Kasumi-1 (cell line): ENCODE measurements around the gene TMED1.
"Not testable (repeated sequence)": the region's sequence is repeated elsewhere in the genome, so short reads cannot be mapped to it uniquely, and the experiment has no call there.

Source experiments
- DNase-seq, 2 experiments: peaks; one replicate each; lab custom pipeline; 2025; lab: John Stamatoyannopoulos, UW

TMED1 gene, protein sequence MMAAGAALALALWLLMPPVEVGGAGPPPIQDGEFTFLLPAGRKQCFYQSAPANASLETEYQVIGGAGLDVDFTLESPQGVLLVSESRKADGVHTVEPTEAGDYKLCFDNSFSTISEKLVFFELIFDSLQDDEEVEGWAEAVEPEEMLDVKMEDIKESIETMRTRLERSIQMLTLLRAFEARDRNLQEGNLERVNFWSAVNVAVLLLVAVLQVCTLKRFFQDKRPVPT

DNA sequence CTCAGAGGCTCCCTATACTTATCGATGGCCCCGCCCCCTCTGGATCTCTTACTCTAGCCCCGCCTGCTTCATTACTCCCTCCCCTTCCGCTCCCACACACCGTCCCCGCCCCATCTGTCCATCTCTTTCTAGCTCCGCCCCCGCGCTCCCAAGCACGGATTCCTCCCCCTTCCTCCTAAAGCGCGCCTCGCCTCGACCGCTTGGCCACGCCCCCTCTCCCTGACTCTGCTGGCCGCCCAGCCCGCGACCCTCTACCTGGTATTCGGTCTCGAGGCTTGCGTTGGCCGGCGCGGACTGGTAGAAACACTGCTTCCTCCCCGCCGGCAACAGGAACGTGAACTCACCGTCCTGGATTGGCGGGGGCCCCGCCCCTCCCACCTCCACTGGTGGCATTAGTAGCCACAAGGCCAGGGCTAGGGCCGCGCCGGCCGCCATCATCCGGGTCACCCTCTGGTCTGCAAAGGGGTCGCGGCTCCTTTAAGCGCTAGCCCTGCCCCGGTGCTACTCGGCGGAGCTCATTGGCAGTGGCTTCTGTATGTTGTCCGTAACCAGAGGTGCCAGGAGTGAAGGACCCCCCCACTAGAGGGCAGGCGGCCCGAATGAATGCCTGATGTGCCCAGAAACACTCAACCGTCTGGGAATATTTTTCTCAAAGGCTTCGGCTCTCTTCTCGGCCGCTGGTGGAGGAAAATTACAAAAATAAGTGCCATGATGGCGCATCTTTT lies at the start of gene TMED1:
Gene TMED1, minus strand, starts transcription at position 459 of the 725 bp plus-strand sequence. Its CDS starts 21 bp downstream, at position 438.
- DNase-seq: peak; percentile 99

DNA sequence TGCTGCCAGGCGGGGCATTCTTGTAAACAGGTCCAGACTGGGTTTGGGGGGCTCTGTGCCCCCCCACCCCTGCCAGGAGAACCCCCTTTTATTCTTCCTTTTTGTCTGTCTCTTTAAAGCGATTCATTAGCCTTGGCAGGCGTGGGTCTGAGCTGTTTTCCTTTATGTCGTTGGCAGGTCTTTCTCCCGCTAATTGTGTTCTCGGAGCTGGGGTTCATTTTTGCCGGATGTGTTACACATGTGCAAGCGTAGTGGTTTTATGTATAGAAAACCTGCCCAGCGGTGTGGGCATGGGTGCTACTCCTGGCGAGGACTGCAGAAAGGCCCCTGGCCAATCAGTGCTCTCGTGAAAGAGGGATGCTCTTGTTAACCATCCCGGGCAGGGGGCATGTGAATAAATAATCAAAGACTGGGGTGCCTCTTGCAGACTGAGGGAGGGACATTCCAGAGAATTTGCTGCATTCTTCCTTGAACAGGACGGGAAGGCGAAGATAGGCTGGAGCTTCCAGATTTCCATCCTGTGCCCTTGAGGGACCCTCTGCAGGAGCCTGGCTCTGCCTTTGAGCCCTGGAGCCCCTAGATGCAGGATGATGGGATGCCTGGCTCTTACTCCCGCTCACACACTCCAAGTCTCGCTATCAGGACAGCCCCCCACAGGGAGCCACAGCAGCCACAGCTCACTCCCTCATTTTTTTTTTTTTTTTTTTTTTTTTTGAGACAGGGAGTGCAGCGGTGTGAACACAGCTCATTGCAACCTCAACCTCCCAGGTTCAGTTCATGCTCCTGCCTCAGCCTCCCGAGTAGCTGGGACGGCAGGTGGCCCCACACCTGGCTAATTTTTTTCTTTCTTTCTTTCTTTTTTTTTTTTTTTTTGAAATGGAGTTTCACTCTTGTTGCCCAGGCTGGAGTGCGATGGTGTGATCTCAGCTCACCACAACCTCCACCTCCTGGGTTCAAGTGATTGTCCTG lies 49.5 kb upstream of the TMED1 start:
- no peak for DNase-seq

- peak in 1 of 2 experiments; percentile 9 for DNase-seq
Observed at GRCh38 chr19:10884274-10884673, 48.3 kb upstream of the TMED1 start.

- DNase-seq: no peak
Observed at GRCh38 chr19:10882108-10882457, 46.1 kb upstream of the TMED1 start.

DNA sequence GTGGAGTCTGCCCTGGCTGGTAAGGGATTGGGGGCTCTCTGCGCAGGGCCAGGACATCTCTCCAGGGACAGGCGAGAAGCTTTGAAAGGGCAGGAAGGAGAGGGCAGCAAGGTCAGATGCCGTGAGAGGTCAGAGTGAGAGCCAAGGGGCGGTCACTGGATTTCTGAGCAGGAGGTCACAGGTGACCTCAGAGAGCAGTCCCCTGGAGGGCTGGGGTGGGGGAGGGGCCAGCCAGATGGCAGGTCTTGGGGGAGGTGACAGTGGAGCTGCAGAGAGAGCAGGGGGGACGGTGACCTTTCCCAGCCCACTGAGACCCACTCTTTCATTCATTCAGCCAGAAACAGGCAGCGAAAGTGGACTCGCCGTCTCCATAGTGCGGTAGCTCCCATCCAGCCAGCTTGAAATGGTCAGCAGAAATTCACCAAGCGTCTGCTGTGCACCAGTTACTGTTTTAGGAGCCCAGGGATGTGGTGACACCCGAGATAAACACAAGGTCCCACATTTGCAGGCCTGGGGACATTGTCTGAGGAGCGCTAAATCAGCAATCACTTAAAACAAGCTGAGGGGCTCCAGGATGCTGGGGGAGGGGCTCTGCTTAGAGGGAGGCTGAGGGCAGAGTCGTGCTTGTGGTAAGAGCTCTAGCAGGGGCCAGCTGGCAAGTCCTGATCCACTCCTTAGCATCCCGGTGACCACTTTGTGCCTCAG lies 45.5 kb upstream of the TMED1 start:
- DNase-seq: no peak

DNA sequence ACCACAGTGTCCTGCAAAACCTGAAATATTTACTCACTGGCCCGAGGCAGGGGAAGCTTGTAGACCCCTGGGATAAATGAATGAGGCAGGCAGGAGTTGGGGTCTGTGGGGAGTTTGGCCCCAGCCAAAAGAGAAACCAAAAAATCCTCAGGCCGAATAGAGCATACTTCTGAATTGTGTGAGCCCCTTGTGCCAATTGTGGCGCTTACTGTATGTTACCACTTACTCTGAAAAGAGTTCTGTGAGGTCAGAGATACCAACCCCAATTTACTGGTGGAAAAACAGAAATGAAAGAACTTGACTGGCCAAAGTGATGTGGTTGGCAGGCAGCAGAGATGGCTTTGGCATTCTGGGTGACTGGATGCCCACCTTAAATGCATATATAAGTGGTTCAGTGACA lies 42.2 kb upstream of the TMED1 start:
- no peak for DNase-seq

GRCh38 chr19:10877608-10878007 lies 41.6 kb upstream of the TMED1 start:
- DNase-seq: not testable (repeated sequence)

GRCh38 chr19:10876459-10877240 lies 40.6 kb upstream of the TMED1 start:
- DNase-seq: no peak

DNA sequence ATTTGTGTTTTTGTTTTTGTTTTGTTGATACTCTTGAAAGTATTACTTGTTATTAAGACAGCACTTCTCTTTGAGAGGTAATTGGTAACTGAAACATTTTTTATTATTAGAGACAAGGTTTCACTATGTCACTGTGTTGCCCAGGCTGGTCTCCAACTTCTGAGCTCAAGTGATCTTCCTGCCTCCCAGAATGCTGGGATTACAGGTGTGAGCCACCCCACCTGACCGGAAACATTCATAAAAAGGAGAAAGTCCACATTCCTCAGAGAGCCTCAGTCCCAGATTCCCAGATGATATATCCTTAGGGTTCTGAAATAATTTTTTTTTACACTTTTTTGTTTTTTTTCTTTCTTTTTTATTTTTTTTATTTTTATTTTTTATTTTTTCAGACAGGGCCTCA lies 38.0 kb upstream of the TMED1 start:
- DNase-seq: no peak

DNA sequence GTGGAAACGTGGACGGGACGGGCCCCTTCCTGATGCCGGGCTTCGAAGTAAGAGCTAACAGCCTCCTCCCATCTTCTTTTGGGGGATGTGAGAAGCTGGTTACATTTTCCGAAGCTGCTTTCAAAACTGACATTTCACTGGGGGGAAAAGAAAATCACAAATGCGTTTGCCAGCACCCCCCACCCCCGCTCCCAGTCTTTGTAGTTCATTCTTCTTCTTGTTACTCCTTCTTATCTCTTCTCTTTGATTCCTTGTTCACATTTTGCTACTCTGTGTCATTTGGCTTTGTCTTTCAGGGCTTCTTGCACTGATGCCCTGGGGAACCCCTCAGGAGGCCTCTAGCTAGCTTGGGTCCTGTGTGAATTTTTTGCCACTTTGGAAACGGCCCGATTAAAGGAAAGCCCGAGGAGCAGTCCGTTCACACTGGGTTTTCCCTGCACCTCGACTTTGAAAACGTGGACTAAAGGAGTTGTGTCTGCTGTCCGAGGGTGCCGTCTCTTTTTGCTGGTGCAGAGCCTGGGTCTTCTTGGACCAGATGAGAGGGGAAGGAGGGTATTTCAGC lies 36.6 kb upstream of the TMED1 start:
- no peak for DNase-seq

GRCh38 chr19:10871711-10872545 lies 35.9 kb upstream of the TMED1 start:
- DNase-seq: peak; percentile 8 to 26

GRCh38 chr19:10870955-10871603 lies 35.1 kb upstream of the TMED1 start, which contains the start of gene CARM1:
CARM1 (plus strand) TSS chr19:10871553; CDS start chr19:10871703, 150 bp downstream.
- DNase-seq: peak; percentile 95 to 98

- no peak for DNase-seq
Observed at GRCh38 chr19:10870501-10870954, 34.5 kb upstream of the TMED1 start.

DNA sequence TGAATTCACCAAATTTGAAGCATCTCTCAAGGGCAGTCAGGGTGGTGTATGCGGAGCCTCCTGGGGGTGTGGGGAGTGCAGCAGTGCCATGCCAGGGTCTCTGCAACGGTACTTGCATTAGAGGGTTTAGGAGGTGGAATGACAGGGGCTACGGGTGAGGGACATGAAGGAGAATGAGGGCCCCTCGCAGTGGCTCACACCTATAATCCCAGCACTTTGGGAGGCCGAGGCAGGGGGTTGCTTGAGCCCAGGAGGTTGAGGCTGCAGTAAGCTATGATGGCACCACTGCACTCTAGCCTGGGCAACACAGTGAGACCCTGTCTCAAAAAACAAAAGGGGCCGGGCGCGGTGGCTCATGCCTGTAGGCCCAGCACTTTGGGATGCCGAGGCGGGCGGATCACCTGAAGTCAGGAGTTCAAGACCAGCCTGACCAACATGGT lies 33.9 kb upstream of the TMED1 start:
- not testable (repeated sequence) for DNase-seq

DNA sequence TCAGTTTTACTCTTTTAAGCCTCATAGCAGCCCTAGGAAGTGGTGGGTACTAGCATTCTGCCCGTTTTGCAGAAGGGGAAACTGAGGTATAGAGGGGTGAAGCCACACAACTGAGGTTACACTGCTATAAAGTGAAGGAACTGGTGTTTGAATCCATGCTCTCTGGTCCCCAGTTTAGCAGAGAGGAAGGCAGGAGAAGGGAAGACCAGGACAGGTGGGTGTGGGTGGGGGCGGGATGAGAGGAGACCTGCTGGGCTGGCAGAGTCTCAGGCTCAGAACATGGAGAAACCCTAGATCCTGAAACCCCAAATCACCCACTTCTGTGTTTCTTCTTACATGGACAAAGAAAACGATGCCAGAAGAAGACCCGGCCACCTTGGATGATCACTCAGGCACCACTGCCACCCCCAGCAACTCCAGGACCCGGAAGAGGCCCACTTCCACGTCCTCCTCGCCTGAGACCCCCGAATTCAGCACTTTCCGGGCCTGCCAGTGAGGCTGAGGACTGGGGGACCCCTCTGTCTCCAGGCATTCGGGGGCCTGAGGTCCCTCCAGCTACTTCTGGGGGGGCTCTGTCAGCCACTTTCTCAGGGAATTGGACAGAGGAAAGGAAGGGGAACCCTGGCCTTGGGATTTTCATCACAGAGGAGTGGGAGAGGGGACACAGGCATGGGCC lies 33.0 kb upstream of the TMED1 start:
- no peak for DNase-seq

GRCh38 chr19:10866495-10866894 lies 30.5 kb upstream of the TMED1 start:
- DNase-seq: no peak

GRCh38 chr19:10864538-10864899 lies 28.5 kb upstream of the TMED1 start:
- DNase-seq: peak; percentile 77 to 87

GRCh38 chr19:10863107-10863717 lies 27.2 kb upstream of the TMED1 start:
- no peak for DNase-seq
